Glomerular visceral epithelial cell (primary cell): ENCODE data around the gene FBXO48.

Source experiments
- DNase-seq: peaks from one replicate; pipeline ENCODE4 v3.0.0-alpha.2; 2016; ENCODE audit errors: extremely low spot score

The FBXO48 gene

GRCh38 chr2:68414452-68414851 lies 52.6 kb downstream of the FBXO48 start:
- DNase-seq: no peak

DNA sequence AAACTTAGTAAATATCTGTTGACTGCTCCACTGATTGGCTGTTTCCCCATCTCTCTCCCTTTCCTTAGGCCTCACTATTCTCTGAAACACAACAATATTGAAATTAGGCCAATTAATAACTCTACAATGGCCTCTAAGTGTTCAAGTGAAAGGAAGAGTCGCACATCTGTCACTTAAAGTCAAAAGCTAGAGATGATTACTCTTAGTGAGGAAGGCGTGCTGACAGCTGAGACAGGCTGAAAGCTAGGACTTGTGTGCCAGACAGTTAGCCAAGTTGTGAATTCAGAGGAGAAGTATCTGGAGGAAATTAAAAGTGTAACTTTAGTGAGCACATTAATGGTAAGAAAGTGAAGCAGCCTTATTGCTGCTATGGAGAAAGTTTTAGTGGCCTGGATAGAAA lies 53.6 kb downstream of the FBXO48 start:
- DNase-seq: no peak

- no peak for DNase-seq
Observed at GRCh38 chr2:68412127-68412819, 54.8 kb downstream of the FBXO48 start.

DNA sequence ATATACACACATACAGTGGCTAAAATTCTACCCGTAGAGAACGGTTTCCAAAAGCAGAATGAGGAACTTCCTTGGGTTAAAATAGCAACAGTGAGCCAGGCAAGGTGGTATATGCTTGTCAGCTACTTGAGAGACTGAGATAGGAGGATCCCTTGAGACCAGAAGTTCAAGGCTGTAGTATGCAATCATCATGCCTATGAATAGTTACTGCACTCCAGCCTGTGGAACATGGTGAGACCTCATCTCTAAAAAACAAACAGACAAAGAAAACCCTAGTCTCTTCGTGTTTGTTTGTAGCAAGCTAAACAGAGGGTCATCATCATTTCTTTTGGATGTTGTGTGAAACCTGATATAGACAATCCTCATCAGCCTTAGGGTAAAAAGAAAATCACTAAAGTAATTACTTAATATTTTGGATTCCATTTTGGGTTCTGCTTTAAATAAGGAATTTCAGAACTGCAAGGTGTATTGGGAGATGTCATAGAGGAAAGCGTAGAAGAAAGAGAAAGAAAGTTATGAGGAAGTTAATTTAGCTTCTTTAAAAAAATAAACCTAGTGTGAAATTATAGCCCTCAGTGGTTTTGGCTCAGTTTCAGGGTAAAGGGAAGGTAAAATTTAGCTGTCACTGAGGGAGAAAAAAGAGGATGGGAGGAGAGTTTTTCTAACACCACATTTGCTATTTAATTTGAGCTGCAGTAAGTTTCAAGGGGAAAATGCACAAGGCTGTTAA lies 55.5 kb downstream of the FBXO48 start:
- no peak for DNase-seq
